ENCODE results near the gene DENND2D.
A peak's percentile ranks its signal among the peaks of the same experiment; 100 is the strongest.
"Not testable (repeated sequence)": the region's sequence is repeated elsewhere in the genome, so short reads cannot be mapped to it uniquely, and the experiment has no call there.

The DENND2D gene

DNA sequence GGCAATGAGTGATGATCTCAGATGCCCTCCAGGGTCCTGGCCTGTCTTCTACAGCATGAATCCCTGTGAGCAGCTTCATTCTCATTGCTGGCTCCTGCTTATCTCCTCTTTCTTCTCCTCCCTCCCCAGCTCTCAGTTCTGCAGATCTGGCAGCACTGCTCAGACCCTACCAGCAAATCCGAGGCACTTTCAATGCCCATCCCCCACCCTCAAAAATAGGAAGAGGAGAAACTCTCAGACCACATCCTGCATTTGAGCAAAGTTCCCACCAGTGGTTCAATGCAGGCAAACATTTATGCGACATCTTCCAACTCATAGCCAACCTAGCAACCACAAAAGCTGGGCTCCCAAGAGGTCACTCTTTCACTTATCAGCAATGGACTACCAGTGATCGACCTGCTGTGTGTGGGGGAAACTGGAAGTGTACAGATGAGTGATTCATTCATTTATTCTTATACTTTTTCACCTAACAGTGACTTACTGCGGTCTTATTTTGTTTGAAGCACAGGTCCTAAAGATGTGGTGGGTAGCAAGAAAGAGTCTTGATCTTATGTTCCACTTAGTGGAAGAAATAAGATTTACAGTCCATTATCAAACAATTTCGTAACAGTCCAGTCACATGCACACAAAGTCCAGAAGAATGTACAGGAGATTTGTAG, 21.3 kb upstream of the DENND2D start:
- DNase-seq = no peak

DNA sequence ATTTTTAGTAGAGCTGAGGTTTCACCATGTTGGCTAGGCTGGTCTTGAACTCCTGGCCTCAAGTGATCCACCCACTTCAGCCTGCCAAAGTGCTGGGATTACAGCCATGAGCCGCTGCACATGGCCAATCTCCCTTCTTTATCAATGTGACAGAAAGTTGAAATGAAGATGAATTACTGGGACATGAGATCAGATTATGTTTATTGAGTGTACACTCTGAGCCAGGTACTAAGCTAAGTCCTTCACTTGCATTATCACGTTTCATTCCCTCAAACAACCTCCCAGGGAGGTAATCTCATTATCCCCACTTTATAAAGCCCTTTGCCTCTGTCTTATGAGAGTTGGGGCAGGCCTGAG, 20.8 kb upstream of the DENND2D start:
- no peak for DNase-seq

DNA sequence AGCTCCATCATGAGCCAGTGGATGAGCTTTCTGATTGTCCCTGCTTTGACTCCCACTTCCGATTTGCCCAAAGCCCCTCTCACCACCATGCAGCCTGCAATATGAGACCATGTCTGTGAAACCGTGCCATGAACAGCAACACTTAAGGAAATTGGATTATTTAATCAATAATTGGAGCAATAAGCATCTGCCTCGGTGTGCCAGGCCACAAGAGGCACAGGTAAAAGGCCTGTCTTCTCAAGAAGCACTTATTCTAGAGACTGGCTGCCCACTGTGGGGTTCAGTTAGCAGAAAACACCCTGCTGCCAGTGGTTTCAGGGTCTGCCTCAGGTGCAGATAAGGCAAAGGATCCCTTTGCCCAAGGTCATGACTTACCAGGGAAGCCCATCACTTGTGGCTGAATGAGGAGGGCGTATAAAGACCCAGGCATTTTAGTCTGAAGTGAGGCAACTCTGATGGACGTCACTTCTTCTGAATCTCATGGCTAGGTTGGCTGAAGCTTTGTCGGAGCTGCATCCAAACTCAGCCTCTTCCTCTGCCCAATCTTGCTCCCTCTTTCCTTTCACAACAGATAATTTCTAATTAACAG, 19.9 kb upstream of the DENND2D start:
- no peak for DNase-seq

DNA sequence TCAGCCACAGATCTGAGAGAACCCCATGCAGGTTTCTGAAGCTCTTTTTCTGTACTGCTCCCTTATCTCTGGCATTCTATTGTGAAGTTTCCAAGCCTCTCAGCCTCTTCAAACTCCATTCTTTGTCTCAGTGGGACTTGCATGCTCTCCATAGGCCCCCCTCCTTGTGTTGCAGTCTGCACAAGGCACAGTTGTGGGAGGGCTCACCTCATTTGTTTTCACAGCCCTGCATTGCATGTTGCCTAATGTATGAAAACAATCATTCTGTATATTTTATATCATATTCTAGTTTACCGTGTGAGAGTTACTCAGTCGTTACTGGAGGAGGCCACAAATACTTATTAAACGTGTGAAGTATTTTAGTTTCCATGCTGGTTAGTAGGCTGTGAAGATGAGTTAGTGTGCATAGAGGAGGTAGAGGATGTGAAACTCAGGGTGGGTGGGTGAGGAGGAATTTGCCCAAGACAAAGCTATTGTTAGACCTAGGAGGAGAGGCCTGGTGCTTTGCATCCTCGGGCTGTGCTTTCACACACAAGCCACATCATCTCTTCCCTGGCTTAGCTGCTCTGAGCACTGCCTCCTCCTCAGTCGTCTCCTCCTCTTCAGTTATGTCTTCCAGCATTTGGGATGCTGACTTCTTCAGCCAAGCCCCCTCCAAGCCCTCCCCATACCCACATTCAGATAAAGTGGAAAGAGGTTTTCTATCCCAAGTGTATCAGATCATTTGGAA, 19.3 kb upstream of the DENND2D start:
- DNase-seq = no peak

DNA sequence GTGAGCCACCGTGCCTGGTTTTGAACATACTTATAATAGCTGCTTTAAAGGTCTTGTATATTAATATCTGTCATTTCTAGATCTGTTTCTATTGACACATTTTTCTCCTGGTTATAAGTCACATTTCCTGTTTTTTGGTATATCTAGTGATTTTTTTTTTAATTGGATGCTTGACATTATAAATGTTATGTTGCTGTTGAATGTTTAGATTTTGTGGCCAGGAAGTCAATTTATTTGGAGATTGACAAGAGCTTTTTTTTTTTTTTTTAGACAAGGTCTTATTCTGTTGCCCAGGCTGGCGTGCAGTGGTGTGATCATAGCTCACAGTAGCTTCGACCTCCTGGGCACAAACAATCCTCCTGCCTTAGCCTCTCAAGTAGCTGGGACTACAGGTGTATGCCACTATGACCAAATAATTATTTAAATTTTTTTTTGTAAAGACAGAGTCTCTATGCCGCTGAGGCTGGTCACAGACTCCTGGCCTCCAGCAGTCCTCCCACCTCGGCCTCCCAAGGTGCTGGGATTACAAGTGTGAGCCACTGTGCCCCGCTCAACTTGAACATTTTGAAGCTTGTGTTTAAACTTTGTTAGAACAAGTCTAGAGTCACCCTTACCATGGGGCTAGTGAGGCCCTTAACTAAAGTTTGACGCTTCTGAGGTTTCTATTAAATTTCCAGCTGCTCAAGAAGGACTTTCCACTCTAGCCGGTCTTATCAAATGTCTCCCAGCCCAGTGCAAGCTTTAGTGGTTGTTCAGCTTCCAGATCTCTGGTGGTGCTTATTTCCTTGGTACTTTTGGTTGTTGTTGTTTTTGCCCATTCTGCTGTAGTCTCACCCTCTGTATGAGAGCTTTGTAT, 18.5 kb upstream of the DENND2D start:
- DNase-seq = no peak

DNA sequence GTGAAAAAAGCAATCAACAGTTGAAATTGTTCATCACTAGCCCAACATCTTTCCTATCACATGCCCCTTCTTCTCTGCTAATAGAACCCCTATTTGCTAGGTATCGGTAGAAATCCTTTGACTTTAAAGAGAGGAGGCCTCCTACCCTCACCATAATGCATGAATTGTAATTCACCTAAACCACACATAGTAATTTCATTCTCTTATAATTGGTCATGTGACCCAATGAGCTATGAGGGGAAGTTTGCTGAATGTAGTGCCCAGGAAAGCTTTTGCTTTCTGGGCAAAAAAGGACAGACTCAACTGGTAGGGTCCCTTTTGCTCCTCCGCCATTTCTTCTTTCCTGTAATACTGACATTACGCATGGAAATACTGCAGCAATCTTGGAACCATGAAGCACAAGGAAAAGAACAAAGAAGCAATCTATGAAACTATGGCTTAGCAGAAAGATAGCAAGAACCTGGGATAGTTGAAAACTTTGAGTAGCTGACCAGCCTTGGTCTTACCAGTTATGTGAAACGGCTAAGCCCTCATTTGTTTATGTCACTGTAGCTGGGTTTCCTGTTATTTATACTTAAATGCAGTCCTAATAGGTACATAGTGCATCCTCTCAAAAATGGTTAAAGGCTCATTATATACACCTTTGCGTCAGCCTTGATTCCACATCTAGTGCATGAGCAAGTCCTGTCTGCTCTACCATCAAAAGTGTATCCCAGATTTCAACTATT, 16.9 kb upstream of the DENND2D start:
- DNase-seq = no peak

DNA sequence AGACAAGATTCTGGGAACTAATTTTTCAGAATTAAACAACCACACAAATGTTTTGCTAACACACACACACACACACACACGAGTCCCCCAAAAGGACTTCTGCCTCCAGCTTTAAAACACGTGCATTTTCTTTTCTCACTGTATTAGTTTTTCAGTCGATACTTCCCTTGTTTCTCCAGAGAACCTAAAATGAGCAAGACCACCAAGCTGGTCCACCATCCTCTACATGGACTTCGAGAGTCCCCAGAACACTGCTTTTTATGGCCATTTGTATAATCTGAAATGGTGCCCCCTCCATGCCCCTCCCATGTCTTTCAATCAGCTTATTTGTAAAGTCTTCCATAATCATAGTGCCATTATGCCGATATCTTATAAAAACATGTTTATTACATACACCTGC, 16.3 kb upstream of the DENND2D start:
- no peak for DNase-seq

DNA sequence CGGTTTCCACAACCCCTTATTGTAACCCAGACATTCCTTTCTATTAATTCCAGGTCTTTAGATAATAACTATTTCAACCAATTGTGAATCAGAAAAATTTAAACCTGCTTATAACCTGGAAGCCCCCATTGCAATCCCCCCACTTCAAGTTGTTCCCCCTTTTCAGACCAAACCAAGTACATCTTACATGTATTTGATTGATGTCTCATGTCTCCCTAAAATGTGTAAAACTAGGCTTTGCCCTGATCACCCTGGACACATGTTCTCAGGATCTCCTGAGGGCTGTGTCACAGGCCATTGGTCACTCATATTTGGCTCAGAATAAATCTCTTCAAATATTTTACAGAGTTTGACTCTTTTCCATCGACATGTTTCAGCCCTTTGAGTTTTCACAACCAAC, 14.8 kb upstream of the DENND2D start:
- DNase-seq = not testable (repeated sequence)

DNA sequence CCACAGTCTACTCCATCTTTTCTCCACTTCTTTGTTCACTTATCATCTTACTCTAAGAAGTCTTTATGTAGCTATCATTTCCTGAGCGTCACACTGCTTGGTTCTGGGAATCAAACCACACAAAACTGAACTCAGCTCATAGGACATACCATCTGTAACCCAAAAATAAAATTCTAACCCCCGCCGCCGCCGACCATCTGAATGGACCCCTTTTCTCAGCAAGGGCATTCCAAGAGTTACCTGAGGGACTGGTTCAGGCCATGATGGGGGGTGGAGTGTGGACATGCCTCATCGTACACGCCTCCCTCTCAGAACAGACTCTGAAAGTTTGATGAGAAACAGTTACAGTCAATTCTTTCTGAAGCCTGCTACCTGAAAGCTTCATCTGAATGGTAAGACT, 14.4 kb upstream of the DENND2D start:
- no peak for DNase-seq

DNA sequence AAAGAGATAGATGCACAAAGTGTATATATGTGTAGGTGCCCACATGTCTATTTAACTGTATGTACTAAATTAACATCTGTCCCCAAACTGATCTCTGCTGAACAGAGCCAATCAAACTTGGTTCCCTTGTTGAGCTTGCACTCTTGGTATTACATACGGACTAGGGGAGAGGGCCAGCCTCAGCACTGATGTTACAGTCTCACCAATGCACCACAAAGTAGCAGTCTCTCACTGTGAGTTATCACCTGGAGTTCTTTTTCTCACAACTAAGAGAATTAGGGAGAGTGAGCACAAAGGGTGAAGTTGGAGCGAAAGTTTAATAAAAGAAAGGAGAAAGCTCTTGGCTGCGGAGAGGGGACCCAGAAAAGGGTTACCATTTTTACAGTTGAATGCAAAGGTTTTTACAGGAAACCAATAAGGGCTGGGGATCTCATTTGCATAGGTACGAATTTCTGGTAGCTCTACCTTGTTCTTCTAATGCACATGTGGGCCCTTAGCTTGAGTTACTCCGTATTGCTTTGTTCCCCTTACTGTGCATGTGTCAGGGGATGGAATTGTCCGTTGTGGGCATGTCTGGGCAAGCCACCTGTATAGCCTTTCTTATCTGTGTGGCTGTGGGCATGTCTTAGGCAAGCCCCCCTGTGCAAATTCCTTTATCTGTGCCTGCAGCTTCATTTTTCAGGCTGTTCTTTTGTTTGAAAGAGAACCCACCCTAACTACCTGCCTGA, 13.8 kb upstream of the DENND2D start:
- DNase-seq = no peak

DNA sequence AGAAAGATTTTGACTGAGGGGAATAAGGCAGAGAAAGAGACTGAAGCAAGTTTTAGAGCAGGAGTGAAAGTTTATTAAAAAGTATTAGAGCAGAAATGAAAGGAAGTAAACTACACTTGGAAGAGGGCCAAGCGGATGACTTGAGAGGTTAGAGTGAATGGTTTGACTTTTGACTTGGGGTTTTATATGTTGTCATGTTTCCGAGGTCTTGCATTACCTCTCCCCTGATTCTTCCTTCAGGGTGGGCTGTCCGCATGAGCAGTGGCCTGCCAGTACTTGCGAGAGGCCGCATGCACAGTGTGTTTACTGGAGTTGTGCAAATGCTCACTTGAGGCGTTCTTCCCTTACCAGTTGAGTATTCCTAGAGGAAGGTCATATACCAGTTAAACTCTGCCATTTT, 13.0 kb upstream of the DENND2D start:
- DNase-seq = no peak

DNA sequence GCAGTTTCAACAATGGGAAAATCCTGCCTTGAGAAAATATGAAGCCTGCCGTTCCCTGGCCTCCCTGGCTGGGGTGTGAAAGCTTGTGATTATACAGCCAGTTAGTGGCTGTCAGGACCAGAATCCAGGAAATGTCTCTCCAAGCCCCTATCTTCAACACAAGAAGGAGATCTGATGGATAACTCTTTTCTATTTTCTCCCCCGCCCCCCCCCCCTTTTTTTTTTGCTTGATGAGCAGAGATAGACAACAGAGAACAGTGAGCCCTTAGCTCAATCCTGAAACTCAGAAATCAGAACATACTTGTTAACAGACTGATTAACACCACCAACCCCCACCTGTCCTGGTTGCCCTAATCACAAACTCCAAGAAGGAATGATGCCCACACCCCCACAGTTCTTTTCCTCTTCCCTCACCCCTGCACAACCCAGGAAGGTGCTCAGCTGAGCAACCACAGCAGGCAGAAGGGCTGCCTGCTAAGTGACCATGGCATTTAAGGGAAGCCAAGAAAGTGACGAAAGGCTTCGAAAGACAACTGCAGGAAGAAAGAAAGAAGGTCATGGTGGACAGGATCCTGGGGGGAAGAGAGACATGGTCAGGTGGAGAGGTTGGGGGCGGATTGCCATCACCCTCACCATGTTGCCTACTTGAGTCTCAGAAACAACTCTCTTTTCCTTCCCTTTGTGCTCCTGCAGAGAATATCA, 12.3 kb upstream of the DENND2D start:
- no peak for DNase-seq

DNA sequence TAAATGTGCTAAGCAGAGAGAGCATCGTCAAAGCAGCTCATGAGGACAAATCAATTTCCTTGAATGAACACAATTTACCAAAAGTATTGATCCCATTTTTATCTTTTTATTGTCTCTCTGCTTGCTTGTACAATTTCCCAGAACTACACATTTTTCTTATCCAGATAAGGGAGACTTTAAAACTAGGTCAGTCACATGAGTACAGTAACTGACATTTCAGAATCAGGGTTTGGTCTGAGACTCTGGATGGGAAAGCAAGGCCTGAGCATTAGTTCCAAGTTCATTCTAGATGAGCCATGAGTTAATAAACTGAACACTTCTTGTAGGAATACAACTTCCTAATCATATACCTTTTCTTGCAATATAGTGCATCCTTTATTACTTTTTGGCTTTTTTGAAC, 11.5 kb upstream of the DENND2D start:
- DNase-seq = no peak

DNA sequence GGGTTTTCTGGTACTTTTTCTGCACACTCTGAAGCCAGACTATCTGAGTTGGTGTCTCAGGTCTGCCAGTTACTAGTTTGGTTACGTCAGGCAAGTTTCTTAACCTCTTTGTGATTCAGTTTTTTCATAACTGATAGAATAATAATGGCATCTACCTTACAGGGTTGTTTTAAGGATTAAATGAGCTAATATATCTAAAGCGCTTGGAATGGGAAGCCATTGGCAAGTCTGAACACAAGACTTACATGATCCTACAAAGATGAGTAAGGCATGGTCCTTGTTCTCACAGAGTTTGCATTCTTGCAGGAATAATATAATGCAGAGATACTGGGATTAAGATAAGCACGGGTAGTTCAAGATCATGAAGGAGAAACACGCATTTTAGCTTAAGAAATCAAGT, 9.2 kb upstream of the DENND2D start:
- no peak for DNase-seq

DNA sequence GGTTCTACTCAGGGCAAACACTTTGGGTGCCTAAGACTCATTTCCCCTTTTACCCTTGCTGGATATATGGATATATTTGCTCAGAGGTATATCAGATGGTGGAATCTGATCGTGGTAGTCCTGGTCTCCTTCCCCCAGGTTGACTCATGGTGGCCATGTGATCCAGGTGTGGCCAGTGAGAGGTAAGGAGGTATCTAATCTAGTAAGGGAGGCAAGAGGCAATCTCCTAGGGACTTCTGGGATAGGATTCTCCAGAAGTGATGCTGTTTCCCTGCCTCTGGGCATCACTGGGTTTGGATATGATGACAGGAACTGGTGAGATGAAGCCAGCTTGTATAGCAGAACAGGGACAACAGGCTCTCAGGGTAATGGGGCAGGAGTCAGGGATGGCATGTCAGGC, 8.5 kb upstream of the DENND2D start:
- no peak for DNase-seq

DNA sequence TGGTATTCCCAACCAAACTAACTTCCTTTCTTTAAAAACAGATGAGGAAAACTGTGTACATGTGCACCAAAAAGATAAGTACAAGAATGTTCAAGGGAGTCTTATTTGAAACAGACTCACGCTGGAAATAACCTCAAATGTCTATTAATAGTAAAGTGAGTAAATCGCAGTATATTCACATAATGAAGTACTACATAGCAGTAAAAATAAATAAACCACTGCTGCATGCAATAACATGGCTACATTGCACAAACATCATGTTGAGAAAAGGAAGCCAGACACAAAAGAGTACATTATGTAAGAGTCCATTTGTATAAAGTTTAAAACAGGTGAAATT, 5.2 kb upstream of the DENND2D start:
- DNase-seq = no peak

DNA sequence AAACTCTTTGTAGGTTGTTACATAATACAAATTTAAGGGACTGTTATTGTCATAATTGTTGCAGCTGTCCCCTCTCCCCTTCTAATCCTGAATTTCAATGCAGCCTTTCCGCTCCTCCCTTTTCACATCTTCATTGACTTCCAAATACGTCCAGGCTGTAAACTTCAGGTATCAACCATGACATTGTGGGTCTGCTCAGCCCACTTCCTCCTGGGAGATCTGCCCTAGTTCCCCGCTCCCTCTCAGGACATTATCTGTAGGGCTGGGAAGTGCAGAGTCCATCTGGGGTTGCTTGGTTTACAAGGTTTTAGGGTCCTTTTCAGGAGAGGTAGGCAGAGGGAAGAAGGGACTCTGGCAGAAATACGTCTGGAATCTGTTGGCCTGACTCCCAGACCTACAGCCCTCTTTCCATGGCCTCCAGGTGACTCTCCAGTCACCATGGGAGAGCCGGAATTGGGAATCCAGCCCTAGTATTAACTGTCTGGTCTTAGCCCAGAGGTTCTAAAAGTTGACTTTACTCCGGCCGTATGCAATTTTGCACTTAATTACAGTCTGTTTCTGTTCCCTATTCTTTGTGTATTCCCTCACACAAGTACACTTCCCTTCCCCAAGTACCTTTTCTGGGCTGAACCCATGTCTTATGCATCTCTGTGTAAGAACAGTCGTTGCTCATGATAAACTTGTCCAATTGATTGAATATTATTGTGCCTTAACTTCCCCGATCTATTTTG, 4.7 kb upstream of the DENND2D start:
- no peak for DNase-seq

DNA sequence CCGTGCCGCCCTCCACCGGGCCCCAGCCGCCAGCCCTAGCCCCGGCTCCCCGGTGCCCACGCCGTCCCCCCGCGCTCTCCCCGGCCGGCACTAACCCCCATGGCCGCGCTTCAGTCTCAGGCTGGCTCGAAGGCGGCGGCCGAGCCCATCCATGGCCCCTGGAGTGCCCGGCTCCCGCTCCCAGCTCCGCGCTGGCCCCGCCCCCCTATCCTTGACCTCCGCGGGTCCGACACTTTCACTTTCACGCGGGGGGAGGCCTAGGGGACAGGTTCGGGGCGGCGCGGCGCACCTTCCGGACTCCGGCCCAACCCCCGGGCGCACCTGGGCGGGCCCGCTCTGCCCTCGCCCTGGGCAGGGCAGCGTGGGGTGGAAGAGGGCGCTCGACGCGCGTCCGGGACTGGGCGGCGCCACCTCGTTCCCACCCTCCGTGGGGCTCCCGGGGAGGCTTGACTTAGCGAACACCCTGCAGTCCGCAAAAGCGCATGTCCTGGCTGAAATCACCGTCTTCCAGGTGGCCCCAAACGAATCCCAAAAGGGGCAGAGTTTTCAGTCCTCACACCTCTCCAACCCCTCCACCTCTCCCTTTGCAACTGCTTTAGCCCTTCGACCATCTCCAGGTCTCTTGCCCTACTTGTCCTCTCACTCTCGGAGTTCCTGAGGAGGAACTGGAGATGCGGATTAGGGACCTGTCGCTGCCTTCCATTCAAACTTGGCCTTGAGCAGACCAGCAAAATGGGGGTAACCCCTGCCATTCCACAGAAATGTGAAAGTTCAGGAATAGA, 3.9 kb upstream of the DENND2D start:
- no peak for DNase-seq

DNA sequence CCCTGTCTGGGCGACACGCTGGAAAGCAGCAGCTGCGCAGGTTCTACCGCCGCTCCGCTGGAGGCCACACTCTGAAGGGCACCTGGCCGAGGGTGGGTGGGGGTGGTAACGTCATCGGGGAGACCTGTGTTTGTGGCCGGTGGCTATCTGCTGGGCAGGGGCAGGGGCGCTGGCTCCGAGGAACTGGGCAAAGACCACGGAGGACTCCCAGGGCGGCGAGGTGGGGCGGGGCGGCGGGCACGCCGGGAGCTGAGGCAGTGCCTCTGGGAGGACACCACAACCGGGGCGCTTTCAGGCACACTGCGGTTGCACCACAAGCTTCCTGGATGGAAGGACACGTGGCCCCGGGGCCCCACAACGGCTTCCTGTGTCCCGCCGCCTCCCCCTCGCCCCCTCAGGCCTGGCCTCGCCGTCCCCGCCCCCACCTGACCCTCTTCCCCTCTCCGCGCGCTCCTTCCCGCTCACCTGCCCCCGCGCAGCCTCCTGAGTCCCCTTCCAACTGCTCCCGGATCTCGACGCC, 3.3 kb upstream of the DENND2D start:
- DNase-seq = peak; percentile 11

Measured in NCI-H2171 treated with DMSO at 0.1 percent for 48 hours (cell line).